ENCODE measurements around the gene KLHL22. TPM values are rescaled to one million over a fixed set of nuclear protein-coding genes. Genes with fewer than 3 reads are reported as not detected.

Gene KLHL22
- polyA plus RNA-seq, 1 donor = 34.3 TPM

DNA sequence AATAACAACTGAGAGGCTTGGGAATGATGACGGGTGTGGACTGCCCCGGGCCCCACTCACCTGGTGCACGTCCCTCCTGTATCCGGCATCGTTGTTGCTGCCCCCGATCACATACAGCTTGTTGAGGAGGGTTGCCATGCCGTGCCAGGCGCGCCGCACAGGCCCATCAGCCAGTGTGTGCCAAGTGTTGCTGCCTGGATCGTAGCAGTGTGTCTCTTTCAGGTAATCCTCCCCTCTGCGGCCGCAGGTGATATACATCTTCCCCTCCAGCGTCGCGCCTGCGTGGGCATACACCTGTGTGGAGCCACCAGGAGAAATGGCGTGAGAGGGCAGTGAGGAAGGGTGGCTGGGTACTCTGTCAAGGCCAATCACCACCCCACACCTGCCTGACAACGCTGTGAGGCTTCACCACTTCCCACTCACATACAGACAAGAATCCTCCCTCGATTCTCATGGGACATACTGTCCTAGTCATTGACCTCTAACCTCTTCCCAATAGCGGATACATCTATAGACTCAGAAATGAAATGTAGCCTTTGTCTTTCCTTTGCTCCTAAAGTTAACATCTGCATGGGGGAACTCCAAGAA is 49.1 kb downstream of the KLHL22 start:
- DNase-seq (ENCODE audit: low read depth) = no peak

DNA sequence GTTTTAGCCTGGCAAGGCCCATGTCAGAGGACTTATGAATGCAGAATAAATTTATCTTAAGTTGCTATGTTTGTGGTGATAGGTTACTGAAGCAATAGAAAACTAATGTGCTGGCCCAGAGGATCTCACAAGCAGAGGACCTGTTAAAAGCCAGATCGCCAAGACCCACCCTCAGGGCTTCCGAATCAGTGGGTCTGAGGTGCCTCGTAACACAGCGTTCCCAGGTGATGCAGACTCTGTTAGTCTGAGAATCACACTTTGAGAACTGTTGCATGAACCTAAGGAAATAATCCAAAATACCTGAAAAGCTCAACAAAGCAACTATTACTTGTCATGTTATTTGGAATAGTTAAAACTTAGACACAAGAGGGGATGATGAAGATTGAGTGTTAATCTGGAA is 51.3 kb downstream of the KLHL22 start:
- DNase-seq (ENCODE audit: low read depth) = no peak

DNA sequence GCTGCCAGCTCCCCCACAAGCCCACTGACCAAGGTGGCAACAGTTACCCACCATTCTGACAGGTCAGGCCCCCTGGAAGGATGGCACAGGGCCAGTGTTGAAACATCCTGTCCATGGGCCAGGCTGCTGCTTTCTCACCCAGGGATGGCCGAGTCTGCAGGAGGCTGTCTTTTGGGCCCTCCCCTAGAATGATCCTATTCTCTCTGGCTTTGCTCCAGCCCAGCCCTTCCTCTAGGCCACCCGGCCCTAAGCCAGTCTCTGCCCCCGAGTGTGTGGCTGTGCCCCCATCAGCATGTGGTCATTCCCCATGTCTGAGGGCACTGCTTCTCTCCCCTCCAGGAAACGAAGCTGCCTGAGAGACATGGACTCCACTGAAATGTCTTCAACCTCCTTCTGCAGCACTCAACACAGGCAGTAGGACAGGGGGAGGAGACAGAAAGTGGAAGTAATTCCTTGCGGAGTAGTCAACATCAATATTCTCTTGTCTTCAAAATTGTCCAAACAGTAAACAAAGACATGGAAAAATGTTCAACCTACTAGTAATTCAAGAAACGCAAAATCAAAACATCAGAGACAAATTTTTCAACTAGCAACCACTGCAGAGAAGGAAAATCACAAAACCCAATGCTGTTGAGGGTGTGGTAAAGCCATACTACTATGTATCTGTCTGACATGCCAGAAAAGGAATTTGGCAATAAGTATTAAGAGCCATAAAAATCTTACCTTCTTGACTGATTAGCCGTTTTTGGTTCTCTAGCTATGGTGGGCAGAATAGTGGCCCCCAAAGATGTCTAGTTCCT is 52.9 kb downstream of the KLHL22 start:
- no peak for DNase-seq (ENCODE audit: low read depth)

DNA sequence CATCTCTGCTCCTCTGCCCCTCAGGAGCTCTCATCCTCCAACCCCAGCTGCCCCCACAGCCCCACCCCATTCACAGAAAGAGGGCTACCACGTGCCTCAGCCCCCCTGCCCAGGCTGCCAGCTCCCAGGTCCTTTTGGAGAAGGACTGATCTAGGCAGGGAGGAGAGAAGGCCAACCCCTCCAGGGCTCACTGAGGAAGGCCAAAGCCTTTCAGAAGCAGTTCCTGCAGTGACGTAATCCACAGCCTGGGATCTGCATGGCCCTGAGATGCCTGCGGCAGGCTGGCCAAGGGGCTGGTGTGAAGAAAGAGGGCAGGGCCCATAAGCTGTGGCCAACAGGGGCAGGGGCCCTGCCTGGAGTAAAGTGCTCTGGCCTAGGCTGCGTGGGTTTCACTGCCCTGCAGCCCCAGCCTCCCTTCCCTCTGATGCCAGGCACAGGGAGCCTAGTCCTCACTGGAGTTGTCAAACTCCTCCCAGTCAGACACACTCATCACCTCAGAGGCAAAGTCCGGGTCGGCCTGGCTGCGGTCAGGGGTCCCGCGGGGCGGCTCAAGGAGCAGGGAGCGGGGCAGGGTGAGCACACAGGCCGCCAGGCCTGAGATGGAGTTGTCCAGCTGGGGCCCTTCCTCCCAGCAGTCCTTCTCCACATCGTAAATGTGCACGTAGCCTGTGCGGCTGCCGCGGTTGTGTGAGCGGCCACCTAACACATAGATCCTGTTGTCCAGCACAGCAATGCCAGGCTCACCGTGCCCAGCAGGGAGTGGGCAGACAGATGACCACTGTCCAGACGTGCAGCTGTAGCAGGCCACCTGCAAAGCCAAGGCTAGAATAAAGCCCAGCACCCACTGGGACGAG is 53.7 kb downstream of the KLHL22 start:
- no peak for DNase-seq (ENCODE audit: low read depth)

DNA sequence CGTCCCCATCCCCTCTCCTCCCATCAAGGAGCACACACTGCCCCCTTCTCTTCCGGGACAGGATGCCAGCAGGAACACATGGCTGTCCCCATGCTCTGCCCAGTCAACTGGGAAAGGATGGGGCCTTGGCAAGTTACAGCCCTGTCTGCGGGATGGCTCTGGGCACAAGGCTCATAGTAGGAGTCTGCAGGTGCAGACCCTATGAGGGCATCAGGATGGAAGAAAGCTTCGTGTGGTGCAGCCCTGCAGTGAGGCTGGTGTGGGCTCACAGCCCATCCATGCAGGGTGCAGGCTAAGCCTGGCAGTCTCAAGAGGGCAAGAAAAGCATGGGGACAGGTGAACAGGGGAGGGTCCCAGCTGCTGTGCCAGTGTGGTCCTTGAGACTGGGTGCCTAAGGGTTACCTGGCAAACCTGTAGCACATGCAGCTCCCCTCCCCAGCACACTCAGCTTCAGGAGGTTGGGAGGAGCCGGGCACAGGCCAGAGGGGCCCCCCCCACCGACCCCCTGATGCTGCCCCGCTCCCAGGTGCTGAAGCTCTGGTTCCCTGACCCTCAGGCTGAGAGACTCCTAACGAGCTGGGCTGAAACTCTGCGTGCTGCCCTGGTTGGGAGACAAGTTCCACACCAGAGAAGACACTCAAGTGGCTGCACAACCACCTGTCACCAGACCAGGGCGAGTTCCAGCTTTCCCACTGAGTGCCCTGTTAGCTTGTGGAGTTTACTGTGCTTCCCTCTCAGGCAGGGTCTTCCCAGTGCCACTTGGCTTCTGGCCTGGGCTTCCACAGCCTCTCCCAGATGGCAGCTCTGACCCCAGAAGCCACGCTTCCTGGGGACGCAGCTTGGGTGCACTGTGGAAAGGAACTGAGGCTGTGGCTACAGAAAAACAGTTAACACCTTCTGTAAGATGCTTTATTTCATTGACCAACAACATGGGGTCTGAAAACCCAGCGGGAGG is 54.7 kb downstream of the KLHL22 start:
- DNase-seq (ENCODE audit: low read depth) = no peak

DNA sequence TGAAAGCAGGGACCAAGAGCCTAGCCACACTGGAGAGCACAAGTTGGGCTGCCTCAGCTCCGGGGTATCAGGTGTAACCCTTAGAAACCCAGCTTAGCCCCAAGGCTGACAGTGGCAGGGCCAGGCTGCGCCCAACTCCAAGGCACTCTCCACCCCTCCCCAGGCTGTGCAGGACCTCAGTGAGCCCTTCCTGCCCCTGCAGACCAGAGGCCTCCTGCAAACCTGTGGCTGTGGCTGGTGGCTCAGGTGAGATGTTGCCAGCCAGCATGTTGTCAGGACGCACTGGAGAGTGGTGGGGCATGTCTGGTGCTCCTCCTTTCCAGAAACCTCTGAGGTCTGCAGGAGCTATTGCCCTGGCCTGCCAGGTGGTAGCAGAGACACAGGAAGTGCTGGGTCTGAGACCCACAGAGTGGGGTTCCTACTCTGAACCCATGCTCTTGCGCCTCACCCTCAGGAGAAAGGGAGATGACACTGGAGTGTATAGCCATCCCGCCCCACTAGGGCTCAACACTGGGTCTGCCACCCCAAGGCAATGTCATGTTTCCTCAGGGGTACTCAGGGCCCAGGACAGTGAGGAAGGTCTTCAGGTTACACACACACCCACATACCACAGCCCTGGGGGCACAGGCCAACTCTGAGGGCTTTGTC is 55.5 kb downstream of the KLHL22 start:
- no peak for DNase-seq (ENCODE audit: low read depth)

DNA sequence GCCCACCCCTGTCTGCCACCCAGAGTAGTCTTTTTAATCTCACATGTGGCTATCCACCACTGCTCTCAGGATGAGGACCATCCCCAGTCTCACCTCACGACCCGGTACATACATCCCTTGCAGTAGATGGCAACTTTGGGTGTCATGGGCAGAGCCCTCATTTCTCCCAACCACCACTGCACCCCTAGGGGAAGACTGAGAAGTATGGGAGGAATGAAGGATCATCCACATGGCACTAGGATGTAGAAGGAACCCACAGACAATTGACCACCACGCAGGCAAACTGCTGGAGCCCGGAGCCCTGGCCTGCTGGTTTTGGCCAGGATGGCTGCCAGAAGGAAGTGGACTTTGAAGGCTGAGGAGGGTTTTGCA is 56.1 kb downstream of the KLHL22 start:
- DNase-seq (ENCODE audit: low read depth) = no peak

DNA sequence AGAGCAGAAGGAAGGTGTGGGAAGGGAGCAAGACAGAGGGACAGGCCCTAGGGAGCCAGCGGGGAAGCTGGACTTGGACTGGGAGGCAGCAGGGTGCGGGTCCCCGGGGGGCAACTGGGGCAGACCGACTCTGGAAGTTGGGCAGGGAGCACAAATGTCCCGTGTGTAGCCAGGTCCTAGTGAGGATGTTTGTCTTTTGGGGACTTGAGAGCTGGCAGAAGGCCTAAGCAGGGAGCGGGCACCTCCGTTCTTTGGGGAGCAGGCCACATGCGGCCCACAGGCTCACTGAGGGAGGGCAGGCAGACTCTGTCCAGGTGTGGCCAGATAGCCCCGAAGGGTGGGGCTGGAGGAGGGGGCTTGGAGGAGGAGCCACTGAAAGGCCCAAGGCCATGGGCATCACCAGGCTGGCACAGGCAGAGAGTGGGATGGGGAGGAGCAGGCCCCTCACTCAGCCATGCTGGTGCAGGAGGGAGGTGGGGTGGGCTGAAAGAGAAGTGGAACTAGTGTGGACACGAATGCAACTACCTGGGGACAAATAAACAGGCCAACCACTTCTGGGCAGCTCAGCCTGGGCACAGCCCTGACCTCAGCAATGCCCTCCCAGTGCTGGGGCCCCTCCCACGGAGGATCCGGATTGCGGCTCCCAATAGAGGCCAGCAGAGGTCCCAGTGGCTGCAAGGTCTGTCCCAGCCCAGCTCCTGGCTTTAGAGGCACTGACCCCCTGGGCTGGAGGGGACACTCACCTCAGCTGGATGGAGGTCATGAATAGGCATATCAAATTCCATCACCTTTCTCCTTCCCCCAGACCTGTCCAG is 56.7 kb downstream of the KLHL22 start:
- no peak for DNase-seq (ENCODE audit: low read depth)

DNA sequence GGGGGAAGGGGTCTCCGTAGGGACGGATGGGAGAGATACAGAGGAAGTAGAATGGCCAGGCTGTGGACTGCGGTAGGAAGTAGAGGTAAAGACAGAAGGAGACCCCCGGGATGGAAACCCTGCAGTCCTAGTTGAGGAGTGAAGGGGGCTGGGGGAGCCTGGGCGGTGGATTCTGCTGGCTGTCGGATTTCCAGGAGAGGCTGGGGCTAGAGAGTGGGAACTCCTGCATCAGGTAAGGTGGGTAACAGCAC is 57.2 kb downstream of the KLHL22 start:
- no peak for DNase-seq (ENCODE audit: low read depth)

DNA sequence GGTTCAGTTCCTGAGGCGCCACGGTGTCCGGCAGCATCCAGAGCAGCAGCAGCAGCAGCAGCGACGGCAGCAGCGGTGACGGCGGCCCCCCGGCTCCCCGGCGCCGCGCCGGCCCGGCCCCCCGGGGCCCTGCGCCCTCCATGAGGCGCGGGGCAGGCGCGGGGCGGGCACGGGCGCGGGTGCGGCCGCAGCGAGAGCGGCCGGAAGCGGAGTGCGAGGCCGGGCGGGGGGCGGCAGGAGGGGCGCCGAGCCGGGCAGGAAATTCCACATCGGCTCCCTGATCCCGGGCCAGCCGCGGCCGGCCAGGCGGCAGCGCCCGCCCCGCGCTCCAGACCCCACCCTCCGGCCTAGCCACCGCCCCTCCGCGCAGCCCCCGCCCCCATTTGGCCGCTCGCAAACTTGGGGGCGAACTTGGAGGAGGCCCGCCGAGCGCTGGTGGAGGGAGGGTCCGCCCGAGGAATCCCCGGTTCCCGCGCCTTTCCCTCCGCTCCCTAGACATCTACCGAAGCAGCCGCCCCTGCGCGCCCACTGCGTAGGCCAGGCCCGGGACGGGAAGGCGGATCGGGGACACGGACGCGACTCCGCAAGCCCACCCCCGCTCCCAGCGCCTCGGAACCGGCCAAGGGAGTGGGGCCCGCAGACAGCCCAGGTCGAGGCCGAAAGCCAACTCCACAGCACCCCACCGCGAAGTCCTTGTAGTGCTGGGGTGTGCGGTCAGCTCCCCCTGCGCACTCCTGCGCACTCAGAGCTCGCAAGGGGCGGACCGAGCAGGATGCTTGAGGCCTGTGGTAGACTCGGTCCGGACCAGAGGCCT is 57.8 kb downstream of the KLHL22 start, which contains the start of gene SCARF2:
Gene SCARF2, minus strand, starts transcription at position 213 of the 814 bp plus-strand sequence. Its CDS starts 71 bp downstream, at position 142.
- DNase-seq (ENCODE audit: low read depth) = no peak

DNA sequence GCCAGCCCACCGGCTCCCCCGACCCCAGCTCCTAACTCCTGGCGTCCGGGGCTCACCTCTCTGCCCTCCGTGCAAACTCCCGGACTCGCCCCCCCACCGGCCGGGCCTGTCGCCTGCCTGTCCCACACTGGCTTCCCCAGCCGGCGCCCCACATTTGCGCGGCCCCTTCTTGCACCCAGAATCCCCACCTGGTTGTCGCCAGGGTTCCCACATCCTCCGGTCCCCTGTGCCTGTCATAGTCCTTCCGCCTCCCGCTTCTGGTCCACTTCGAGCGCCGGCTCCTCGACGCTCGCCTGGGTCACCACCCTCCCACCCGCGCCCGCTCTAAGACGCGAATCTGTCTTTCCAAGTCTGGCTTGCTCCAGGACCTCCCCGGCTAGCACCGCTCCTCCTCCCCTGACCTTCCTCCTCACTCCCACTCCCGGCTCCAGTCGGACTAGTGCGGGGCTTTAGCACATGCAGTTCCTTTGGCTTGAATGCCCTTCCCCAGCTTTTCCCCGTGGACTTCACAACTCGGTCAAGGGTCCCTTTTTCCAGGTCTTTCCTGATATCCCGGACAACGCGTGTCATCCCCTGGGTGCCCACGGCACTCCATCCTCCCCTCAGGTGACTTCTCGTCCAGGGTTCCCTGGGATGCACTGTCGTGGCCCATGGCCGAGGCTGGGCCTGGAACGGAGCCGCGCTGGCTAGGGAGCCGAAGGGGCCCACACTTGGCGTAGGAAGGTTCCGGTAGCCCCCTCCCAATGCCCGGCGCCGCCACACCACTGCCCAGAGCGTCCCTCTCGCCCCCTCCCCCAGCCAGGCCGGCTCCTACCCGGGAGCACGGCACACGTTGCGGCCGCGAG is 58.6 kb downstream of the KLHL22 start:
- DNase-seq (ENCODE audit: low read depth) = no peak

DNA sequence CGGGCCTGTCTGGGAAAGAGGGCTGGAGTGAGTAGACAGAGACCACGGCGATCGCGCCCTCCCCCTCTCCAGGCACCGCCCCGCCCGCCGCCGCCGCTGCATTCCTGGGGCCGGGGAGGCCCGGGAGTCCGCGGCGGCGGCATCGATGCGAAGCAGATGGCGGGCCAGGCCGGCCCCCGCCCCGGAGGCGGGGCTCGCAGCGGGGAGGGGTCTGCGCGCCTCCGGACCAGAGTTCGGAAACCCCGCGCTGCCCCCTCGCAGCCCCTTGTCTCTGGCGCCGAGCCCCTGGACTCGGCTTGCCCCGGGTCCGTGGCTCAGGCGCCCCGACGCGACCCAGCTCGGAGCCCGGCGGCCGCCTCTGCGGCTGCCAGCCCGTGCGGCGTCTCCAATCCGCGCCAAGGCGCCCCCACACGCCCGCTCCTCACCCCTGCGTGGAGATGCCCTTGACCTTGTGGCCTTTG is 59.3 kb downstream of the KLHL22 start:
- no peak for DNase-seq (ENCODE audit: low read depth)

DNA sequence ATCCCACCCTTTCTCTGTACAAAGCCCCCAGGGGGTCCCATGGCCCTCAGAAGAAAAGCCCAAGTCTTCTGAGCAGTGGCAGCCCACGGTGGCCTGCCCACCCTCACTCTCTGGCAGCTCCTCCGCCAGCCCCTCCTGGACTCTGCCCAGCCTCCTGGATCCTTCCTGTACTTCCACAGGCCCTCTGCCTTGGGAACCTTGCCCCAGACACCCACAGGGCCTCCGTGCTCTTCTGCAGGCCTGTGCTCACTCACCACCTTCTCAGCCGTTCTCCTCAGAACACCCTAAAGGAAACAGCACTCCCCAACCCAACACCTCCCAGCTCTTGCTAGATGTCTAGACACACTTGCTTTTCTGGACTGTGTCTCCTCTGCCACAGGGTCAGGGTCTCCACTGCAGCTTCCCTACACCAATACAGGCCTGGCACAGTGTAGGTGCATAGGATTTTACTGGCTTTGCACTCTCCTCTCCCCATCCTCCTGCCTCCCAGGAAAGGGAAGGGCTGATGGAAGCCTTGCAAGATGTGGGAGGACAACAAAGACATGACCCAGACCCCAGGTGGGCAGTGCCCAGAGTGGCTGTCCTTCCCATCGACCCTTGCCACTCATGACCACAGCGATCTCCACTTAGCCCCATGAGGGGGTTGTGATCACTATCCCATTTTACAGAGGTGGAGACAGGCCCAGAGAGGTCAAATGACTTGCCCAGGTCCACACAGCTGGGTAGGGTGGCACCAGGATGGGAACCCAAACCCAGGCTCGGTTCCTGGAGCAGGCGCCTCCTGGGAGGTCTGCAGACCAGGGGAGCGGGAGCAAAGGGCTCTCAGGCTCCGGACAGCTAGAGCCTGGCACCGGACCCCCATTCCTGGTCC is 59.9 kb downstream of the KLHL22 start:
- no peak for DNase-seq (ENCODE audit: low read depth)

DNA sequence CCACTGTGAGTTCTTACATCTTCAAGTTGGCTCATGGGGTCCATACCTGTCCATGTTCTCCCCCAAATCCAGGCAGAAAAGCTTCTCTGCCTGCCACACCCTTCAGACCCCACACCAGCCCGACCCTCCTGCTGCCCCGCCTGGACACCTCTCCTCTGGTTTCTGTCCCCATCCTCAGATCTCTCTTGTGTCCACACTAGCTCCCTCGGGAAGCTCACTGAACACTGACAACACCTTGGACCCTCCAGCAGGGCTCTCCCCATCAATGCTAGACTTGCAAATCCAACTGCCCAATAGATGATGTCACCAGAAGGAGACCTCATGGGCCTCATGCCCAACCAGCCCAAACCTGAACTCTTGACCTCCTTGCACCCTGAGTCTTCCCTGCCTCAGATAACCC is 60.8 kb downstream of the KLHL22 start:
- no peak for DNase-seq (ENCODE audit: low read depth)

DNA sequence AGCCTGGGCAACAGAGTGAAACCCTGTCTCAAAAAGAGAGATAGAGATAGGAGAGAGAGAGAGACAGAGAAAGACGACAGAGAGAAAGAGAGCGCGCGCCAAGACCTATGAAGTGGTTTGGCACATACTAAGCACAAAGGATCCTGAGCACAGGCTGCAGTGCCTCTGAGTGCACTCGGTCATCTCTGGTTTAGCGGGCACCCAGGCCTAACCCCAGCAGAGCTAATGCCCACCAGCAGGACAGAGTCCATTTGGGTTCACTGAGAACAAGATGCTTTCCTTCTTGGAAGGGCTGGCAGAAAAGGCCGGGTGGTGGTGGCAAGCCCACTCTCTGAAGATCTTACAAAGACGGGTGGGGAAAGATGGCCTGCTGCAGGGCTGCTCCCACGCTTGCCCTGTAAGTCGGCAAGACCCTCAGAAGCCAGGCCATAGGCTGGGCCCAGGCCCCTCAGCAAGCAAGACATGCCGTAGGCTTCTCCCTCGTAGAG is 61.3 kb downstream of the KLHL22 start:
- DNase-seq (ENCODE audit: low read depth) = no peak

DNA sequence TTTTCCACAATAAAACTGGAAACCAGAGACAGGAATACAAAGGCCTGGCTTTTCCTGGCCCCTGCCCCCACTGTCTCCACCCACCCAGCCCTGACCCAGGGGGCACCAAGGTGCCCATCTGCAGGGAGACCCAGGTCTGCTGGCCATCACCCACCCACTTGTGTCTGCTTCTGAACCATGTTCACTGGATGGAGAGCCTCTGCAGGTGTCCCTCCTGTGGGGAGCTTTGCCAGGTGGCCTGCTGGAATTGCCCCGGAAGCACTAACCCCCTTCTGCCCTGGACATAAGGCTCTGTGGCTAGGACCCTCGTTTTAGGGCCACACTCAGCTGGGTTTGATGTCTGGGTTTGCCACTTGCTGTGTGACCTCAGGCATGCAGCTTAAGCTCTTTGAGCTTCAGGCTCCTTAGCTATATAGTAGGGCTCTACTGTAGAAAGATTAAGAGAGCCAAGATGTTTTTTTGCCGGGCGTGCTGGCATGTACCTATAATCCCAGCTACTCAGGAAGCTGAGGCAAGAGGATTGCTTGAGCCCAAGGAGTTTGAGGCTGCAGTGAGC is 61.8 kb downstream of the KLHL22 start:
- no peak for DNase-seq (ENCODE audit: low read depth)

DNA sequence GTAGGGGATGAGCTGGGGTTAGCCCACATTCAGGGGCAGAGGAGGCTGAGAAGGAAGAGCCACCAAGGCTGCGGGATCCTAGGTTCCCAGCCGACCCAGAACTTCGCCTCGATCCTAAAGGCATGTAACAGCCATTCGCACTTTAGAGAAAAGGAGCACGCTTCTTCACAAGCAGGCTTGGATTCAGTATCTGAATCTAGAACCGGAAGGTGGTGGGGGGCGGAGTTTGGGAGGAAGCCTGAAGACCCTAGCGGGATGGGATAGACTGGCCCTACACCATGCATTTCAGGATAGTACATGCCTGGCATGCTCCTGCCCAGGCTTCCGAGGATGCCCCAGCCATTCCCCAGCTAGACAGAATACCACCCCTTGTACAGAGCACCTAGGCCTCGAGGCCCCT is 62.4 kb downstream of the KLHL22 start:
- DNase-seq (ENCODE audit: low read depth) = no peak

Measured in forelimb muscle (tissue), 1 donor.